ENCODE results near the gene YIF1A. TPM values are rescaled to one million over a fixed set of nuclear protein-coding genes. Genes with fewer than 3 reads are reported as not detected.

Gene YIF1A
- total RNA-seq, 1 donor from 2014 or later = 74.0 TPM

GRCh38 chr11:66235141-66235540, 53.8 kb downstream of the YIF1A start:
- DNase-seq (ENCODE audit: low spot score in 2 of 2, unreplicated experiment in 2 of 2) = no peak
- Mint-ChIP-seq H3K4me1 (no peaks in the 10 kb centered on the region), H3K4me3 (no peak overlapping the region), H3K27me3 (ENCODE audit: low read depth) (no peaks in the 10 kb centered on the region), H3K36me3 (peaks cover 33% of the 10 kb centered on the region), H3K27ac (no peak overlapping the region), H3K9me3 (no peaks in the 10 kb centered on the region)
- TF ChIP-seq, protein P1, sequence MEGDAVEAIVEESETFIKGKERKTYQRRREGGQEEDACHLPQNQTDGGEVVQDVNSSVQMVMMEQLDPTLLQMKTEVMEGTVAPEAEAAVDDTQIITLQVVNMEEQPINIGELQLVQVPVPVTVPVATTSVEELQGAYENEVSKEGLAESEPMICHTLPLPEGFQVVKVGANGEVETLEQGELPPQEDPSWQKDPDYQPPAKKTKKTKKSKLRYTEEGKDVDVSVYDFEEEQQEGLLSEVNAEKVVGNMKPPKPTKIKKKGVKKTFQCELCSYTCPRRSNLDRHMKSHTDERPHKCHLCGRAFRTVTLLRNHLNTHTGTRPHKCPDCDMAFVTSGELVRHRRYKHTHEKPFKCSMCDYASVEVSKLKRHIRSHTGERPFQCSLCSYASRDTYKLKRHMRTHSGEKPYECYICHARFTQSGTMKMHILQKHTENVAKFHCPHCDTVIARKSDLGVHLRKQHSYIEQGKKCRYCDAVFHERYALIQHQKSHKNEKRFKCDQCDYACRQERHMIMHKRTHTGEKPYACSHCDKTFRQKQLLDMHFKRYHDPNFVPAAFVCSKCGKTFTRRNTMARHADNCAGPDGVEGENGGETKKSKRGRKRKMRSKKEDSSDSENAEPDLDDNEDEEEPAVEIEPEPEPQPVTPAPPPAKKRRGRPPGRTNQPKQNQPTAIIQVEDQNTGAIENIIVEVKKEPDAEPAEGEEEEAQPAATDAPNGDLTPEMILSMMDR (IDR thresholded peaks at IDR 0.05; ENCODE audit: unreplicated experiment) = no peak

Other genes starting within 250 kb of the YIF1A start
- 4.7 to 5.7 TPM (median 4.9 TPM) in 3 replicates for gene GAL3ST3, start 240.0 kb downstream of the YIF1A start, total RNA-seq
- 182 to 201 TPM (median 195 TPM) in 3 replicates for gene SF3B2, start 236.8 kb downstream of the YIF1A start, total RNA-seq
- 81.6 to 88.0 TPM (median 87.0 TPM) in 3 replicates for gene PACS1, start 218.9 kb downstream of the YIF1A start, total RNA-seq
- gene KLC2, start 31.4 kb downstream of the YIF1A start, total RNA-seq = 42.0 to 43.0 TPM (median 42.9 TPM) in 3 replicates
- 88.6 to 91.8 TPM (median 90.1 TPM) in 3 replicates for gene RAB1B, start 20.5 kb downstream of the YIF1A start, total RNA-seq
- gene CNIH2, start 11.0 kb downstream of the YIF1A start, total RNA-seq = 10.1 to 11.5 TPM (median 10.2 TPM) in 3 replicates
- 1.3 to 1.8 TPM (median 1.6 TPM) in 3 replicates for gene TMEM151A, start 2.8 kb upstream of the YIF1A start, total RNA-seq
- gene CD248, start 27.9 kb upstream of the YIF1A start, total RNA-seq = 95.2 to 102 TPM (median 97.9 TPM) in 3 replicates
- gene RIN1, start 47.3 kb upstream of the YIF1A start, total RNA-seq = 6.7 to 7.1 TPM (median 7.0 TPM) in 3 replicates
- 25.0 to 27.1 TPM (median 26.5 TPM) in 3 replicates for gene BRMS1, start 56.0 kb upstream of the YIF1A start, total RNA-seq
- 28.1 to 30.2 TPM (median 29.5 TPM) in 3 replicates for gene B4GAT1, start 58.5 kb upstream of the YIF1A start, total RNA-seq
- 33.0 to 35.9 TPM (median 35.7 TPM) in 3 replicates for gene SLC29A2, start 82.6 kb upstream of the YIF1A start, total RNA-seq
- gene NPAS4, start 131.9 kb upstream of the YIF1A start, total RNA-seq = 1.00 to 1.2 TPM (median 1.1 TPM) in 3 replicates
- 49.0 to 53.1 TPM (median 49.7 TPM) in 3 replicates for gene MRPL11, start 149.7 kb upstream of the YIF1A start, total RNA-seq
- gene PELI3, start 177.8 kb upstream of the YIF1A start, total RNA-seq = 17.3 to 18.2 TPM (median 17.9 TPM) in 3 replicates
- 40.8 to 47.2 TPM (median 42.9 TPM) in 3 replicates for gene DPP3, start 191.3 kb upstream of the YIF1A start, total RNA-seq
- gene BBS1, start 221.5 kb upstream of the YIF1A start, total RNA-seq = 61.5 to 62.0 TPM (median 61.5 TPM) in 3 replicates